HEK293 (cell line): ENCODE results near the gene ZNF24.

Experiments
- CTCF ChIA-PET: fragments of 350-600 bp; formaldehyde crosslinking; extraction: SDS; loops from one replicate; lab custom pipeline; 2021; ENCODE audit warnings: antibody characterized with exemption; lab: Yijun Ruan, JAX
- POLR2A ChIA-PET: fragments of 300-600 bp; formaldehyde crosslinking; extraction: SDS; loops from one replicate; lab custom pipeline; 2020; ENCODE audit warnings: antibody characterized with exemption, inconsistent platforms; lab: Yijun Ruan, JAX
- H3K27ac ChIP-seq: fragments of 200-500 bp; sonication (Bioruptor generic); 2 replicates; pipeline ENCODE4 v1.5.1; 2014; ENCODE audit warnings: low read depth, low read length, control low read depth, inconsistent platforms; ENCODE audit errors: extremely low read depth
- H3K36me3 ChIP-seq, 2 experiments: fragments of 200-500 bp in 1 of 2; sonication (Bioruptor generic) in 1 of 2; 1 replicate in 1 of 2; 2 replicates in 1 of 2; pipeline ENCODE4 v1.5.1; 2014 to 2017; ENCODE audit warnings: inconsistent platforms in 2 of 2, low read length in 2 of 2; ENCODE audit not compliant: control insufficient read depth in 2 of 2, insufficient read depth in 1 of 2
- H3K4me1 ChIP-seq: fragments of 200-500 bp; sonication (Bioruptor generic); 2 replicates; pipeline ENCODE4 v1.5.1; 2014; ENCODE audit warnings: mild to moderate bottlenecking, low read length, inconsistent platforms; ENCODE audit not compliant: control insufficient read depth, insufficient read depth
- H3K4me3 ChIP-seq: 2 replicates; pipeline ENCODE4 v1.5.1; 2011; ENCODE audit warnings: low read depth, mild to moderate bottlenecking, control low read depth, low read length, moderate library complexity
- H3K9me3 ChIP-seq: fragments of 200-500 bp; sonication (Bioruptor generic); 2 replicates; pipeline ENCODE4 v1.5.1; 2014; ENCODE audit warnings: low read depth, low read length, inconsistent platforms; ENCODE audit not compliant: control insufficient read depth, insufficient read depth
- PRDM4 ChIP-seq: fragments of 450-650 bp; formaldehyde crosslinking; IDR thresholded peaks from 2 replicates; pipeline ENCODE4 v1.5.1; 2017; ENCODE audit warnings: missing biosample characterization, missing genetic modification characterization
- PRDM6 ChIP-seq: fragments of 450-650 bp; formaldehyde crosslinking; IDR thresholded peaks from 2 replicates; pipeline ENCODE4 v1.5.1; 2017; ENCODE audit warnings: missing biosample characterization, missing genetic modification characterization
- SALL2 ChIP-seq: fragments of 450-650 bp; formaldehyde crosslinking; IDR thresholded peaks from 2 replicates; pipeline ENCODE4 v1.5.0; 2017; ENCODE audit warnings: missing biosample characterization, mild to moderate bottlenecking, missing genetic modification characterization, borderline replicate concordance
- YY1 ChIP-seq: fragments of 450-650 bp; formaldehyde crosslinking; IDR thresholded peaks from 2 replicates; pipeline ENCODE4 v1.5.1; 2018; ENCODE audit warnings: missing biosample characterization, missing genetic modification characterization
- ZBTB10 ChIP-seq: fragments of 450-650 bp; formaldehyde crosslinking; IDR thresholded peaks from 2 replicates; pipeline ENCODE4 v1.5.1; 2016; ENCODE audit warnings: missing biosample characterization, missing genetic modification characterization
- ZFP3 ChIP-seq: fragments of 450-650 bp; formaldehyde crosslinking; IDR thresholded peaks from 2 replicates; pipeline ENCODE4 v1.5.1; 2016; ENCODE audit warnings: low read depth, missing biosample characterization, missing genetic modification characterization
- ZNF174 ChIP-seq: fragments of 450-650 bp; formaldehyde crosslinking; IDR thresholded peaks from 2 replicates; pipeline ENCODE4 v1.5.0; 2017; ENCODE audit warnings: missing biosample characterization, mild to moderate bottlenecking, missing genetic modification characterization
- ZNF175 ChIP-seq: fragments of 450-650 bp; formaldehyde crosslinking; IDR thresholded peaks from 2 replicates; pipeline ENCODE4 v1.5.1; 2016; ENCODE audit warnings: missing biosample characterization, missing genetic modification characterization
- ZNF214 ChIP-seq: fragments of 450-650 bp; formaldehyde crosslinking; IDR thresholded peaks from 2 replicates; pipeline ENCODE4 v1.5.1; 2017; ENCODE audit warnings: missing biosample characterization, mild to moderate bottlenecking, missing genetic modification characterization, borderline replicate concordance
- ZNF239 ChIP-seq: fragments of 450-650 bp; formaldehyde crosslinking; IDR thresholded peaks from 2 replicates; pipeline ENCODE4 v1.5.1; 2016; ENCODE audit warnings: missing biosample characterization, missing genetic modification characterization
- ZNF24 ChIP-seq: fragments of 450-650 bp; formaldehyde crosslinking; IDR thresholded peaks from 2 replicates; pipeline ENCODE4 v1.5.1; 2016; ENCODE audit warnings: missing biosample characterization, missing genetic modification characterization
- ZNF580 ChIP-seq: fragments of 450-650 bp; formaldehyde crosslinking; IDR thresholded peaks from 2 replicates; pipeline ENCODE4 v1.5.1; 2016; ENCODE audit warnings: missing biosample characterization, missing genetic modification characterization
- ZNF654 ChIP-seq: fragments of 450-650 bp; formaldehyde crosslinking; IDR thresholded peaks from 2 replicates; pipeline ENCODE4 v1.5.1; 2016; ENCODE audit warnings: low read depth, missing biosample characterization, missing genetic modification characterization
- ZNF701 ChIP-seq: fragments of 450-650 bp; formaldehyde crosslinking; IDR thresholded peaks from 2 replicates; pipeline ENCODE4 v1.5.1; 2016; ENCODE audit warnings: missing biosample characterization, missing genetic modification characterization
- ZNF76 ChIP-seq: fragments of 450-650 bp; formaldehyde crosslinking; IDR thresholded peaks from 2 replicates; pipeline ENCODE4; 2016; ENCODE audit warnings: low read depth, missing biosample characterization, missing genetic modification characterization, borderline replicate concordance
- ZSCAN30 ChIP-seq: fragments of 450-650 bp; IDR thresholded peaks from 2 replicates; pipeline ENCODE4 v1.5.1; 2018; ENCODE audit warnings: missing biosample characterization, mild to moderate bottlenecking, missing genetic modification characterization, moderate library complexity

ZNF24 gene

GRCh38 chr18:35337286-35337685 lies 6.9 kb downstream of the ZNF24 start:
- POLR2A ChIA-PET, result no interaction called here
- TF ChIP-seq ZNF239, result no peak
- TF ChIP-seq YY1 (tag by site-specific recombination), result no peak
- TF ChIP-seq SALL2 (tag by site-specific recombination), result no peak
- no peak for TF ChIP-seq ZFP3 (tag by site-specific recombination)
- TF ChIP-seq PRDM6, result no peak
- no peak for TF ChIP-seq ZSCAN30 (tag by site-specific recombination)
- no peak for TF ChIP-seq ZNF580
- TF ChIP-seq PRDM4 (tag by site-specific recombination), result no peak
- no peak for TF ChIP-seq ZNF701 (tag by site-specific recombination)
- TF ChIP-seq ZNF174, result no peak
- TF ChIP-seq ZNF654 (tag by site-specific recombination), result no peak
- TF ChIP-seq ZNF76 (tag by site-specific recombination), result no peak
- TF ChIP-seq ZBTB10 (tag by site-specific recombination), result no peak
- TF ChIP-seq, all 188 proteins: peak for 0
- H3K9me3 ChIP-seq, result no peaks in the 10 kb centered on the region
- H3K4me1 ChIP-seq, result no peaks in the 10 kb centered on the region
- peaks cover 44 to 97% of the 10 kb centered on the region in 2 experiments for H3K36me3 ChIP-seq
- CTCF ChIA-PET, result no interaction called here
- no peak overlapping the region for H3K27ac ChIP-seq
- no peak overlapping the region for H3K4me3 ChIP-seq

- ChIA-PET POLR2A (interaction anchor here (1.4 kb wide), 1 partner anchor 46 kb away, joined by 4 read pairs; the partner anchor contains the start of gene ZSCAN30), CTCF (no interaction called here)
- Histone ChIP-seq H3K4me1 (no peaks in the 10 kb centered on the region), H3K27ac (no peak overlapping the region), H3K4me3 (no peak overlapping the region), H3K9me3 (no peaks in the 10 kb centered on the region), H3K36me3 (peaks cover 44 to 96% of the 10 kb centered on the region in 2 experiments)
- TF ChIP-seq ZNF175 (tag by site-specific recombination) (no peak), ZNF24 (tag by site-specific recombination) (no peak), ZNF214 (tag by site-specific recombination) (no peak)
These were observed 8.4 kb downstream of the ZNF24 start for GRCh38 chr18:35335866-35336265.
